ENCODE measurements around the gene NRIP2. TPM values are rescaled to one million over a fixed set of nuclear protein-coding genes. Genes with fewer than 3 reads are reported as not detected.
A peak's percentile ranks its signal among the peaks of the same experiment; 100 is the strongest.

Gene NRIP2
- polyA plus RNA-seq, 1 donor from 2014 or later: not detected

DNA sequence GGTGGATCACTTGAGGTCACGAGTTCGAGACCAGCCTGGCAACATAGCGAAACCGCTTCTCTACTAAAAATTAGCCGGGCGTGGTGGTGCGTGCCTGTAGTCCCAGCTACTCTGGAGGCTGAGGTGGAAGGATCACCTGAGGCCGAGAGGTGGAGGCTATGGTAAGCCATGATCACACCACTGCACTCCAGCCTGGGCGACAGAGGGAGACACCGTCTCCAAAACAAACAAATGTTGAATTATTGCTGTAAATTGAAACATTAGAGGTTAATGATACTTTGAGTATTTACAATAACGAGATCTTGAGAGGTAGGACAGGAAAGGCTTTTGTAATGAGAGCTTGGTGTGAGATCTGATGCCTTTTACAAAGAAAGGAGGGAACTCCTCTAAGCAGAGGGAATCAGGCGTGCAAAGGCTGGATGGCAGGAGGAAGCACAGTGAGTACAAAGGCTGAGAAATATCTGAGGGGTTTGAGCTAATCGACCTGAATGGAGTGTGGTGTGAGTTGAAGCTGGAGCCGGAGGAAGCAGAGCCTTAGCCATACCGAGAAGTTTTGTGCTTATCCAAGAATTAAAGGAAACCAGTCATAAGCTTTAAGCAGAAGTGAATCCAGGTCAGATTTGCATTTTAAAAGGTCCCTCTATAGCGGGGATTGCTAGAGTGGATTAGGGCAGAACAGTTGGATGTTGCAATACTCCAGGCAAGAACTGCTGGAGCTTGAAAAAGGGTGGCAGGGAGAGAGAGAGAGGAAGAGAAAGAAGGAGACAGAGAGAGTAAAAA is 43.3 kb upstream of the NRIP2 start:
- Histone ChIP-seq H3K9me2 (ENCODE audit: insufficient read depth, low read length) (no peaks in the 10 kb centered on the region), H3K9ac (ENCODE audit: low read length) (peak overlapping the region; percentile 85), H3K27ac (ENCODE audit: low read length) (peak overlapping the region; percentile 80), H3K27me3 (ENCODE audit: insufficient read depth, low read depth, low read length) (no peaks in the 10 kb centered on the region), H3K4me3 (ENCODE audit: low read length) (peak overlapping the region; percentile 86), H3K79me2 (replicated peaks; ENCODE audit: insufficient read depth, low read length) (peaks cover 32% of the 10 kb centered on the region), H3K36me3 (ENCODE audit: insufficient read depth, low read length) (no peaks in the 10 kb centered on the region), H3K4me2 (ENCODE audit: low read length) (peak overlapping the region; percentile 74), H3F3A (ENCODE audit: insufficient read depth, low read length, poor library complexity, severe bottlenecking) (no peaks in the 10 kb centered on the region), H2AFZ (ENCODE audit: low read depth, low read length) (peak overlapping the region; percentile 81), H4K20me1 (ENCODE audit: insufficient read depth) (no peaks in the 10 kb centered on the region), H3K9me3 (ENCODE audit: low read length) (no peaks in the 10 kb centered on the region)
- TF ChIP-seq, protein P1, sequence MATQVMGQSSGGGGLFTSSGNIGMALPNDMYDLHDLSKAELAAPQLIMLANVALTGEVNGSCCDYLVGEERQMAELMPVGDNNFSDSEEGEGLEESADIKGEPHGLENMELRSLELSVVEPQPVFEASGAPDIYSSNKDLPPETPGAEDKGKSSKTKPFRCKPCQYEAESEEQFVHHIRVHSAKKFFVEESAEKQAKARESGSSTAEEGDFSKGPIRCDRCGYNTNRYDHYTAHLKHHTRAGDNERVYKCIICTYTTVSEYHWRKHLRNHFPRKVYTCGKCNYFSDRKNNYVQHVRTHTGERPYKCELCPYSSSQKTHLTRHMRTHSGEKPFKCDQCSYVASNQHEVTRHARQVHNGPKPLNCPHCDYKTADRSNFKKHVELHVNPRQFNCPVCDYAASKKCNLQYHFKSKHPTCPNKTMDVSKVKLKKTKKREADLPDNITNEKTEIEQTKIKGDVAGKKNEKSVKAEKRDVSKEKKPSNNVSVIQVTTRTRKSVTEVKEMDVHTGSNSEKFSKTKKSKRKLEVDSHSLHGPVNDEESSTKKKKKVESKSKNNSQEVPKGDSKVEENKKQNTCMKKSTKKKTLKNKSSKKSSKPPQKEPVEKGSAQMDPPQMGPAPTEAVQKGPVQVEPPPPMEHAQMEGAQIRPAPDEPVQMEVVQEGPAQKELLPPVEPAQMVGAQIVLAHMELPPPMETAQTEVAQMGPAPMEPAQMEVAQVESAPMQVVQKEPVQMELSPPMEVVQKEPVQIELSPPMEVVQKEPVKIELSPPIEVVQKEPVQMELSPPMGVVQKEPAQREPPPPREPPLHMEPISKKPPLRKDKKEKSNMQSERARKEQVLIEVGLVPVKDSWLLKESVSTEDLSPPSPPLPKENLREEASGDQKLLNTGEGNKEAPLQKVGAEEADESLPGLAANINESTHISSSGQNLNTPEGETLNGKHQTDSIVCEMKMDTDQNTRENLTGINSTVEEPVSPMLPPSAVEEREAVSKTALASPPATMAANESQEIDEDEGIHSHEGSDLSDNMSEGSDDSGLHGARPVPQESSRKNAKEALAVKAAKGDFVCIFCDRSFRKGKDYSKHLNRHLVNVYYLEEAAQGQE (IDR thresholded peaks at IDR 0.05; ENCODE audit: borderline replicate concordance): no peak
- TF ChIP-seq EP300 (conservative IDR thresholded peaks at IDR 0.05; ENCODE audit: poor library complexity, severe bottlenecking) (no peak), RAD21 (conservative IDR thresholded peaks at IDR 0.05) (no peak), TAF1 (IDR thresholded peaks at IDR 0.05; ENCODE audit: low read depth) (no peak), EZH2 (IDR thresholded peaks at IDR 0.05; ENCODE audit: borderline replicate concordance, insufficient read depth, low read length, poor library complexity, severe bottlenecking) (no peak), MXI1 (conservative IDR thresholded peaks at IDR 0.05; ENCODE audit: poor library complexity, severe bottlenecking) (no peak), SMC3 (conservative IDR thresholded peaks at IDR 0.05; ENCODE audit: poor library complexity) (no peak), POLR2AphosphoS5 (IDR thresholded peaks at IDR 0.05) (no peak)
- TF ChIP-seq, protein P2, sequence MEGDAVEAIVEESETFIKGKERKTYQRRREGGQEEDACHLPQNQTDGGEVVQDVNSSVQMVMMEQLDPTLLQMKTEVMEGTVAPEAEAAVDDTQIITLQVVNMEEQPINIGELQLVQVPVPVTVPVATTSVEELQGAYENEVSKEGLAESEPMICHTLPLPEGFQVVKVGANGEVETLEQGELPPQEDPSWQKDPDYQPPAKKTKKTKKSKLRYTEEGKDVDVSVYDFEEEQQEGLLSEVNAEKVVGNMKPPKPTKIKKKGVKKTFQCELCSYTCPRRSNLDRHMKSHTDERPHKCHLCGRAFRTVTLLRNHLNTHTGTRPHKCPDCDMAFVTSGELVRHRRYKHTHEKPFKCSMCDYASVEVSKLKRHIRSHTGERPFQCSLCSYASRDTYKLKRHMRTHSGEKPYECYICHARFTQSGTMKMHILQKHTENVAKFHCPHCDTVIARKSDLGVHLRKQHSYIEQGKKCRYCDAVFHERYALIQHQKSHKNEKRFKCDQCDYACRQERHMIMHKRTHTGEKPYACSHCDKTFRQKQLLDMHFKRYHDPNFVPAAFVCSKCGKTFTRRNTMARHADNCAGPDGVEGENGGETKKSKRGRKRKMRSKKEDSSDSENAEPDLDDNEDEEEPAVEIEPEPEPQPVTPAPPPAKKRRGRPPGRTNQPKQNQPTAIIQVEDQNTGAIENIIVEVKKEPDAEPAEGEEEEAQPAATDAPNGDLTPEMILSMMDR (IDR thresholded peaks at IDR 0.05; ENCODE audit: poor library complexity, severe bottlenecking): no peak

DNA sequence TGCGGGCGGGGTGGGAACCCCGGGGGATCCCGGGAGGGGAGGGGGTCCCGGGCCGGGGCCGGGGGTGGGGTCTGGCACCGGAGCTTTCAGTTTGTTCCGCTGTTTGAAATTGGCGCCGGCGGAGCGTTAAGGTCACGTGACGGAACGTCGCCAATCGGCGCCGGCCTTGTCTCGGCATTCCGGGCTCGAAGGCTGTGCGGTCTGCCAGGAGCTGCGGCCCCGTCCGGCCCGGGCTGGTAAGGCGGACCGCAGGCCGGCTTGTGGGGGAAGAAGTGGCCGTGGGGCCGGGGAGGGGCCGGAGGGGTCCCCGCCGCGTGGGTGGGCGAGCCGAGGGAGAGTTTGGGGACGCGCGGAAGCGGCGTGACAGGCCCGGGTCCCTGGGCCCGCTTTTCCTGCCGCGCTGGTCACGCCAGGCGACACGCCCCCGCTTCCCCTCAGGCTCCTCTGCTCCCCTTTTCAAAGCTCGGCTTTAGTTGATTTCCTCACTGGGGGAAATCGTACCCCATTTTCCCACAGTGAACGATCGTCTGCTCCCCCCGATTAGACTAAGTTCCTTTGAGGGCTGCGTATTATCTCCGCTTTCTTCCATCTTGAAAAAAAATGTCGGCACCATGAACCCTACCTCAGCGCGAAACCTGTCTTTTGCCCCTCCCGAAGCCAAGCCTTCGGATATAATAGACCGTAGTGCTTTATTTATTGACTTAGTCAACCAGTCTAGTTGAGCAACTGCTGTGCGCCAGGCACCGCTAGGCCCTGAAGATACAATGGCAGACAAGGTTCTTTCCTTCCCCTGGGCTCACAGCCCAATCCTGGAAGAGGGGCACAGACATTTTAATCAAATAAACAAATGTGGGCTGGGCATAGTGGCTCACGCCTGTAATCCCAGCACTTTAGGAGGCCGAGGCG is 42.5 kb upstream of the NRIP2 start, which contains the start of the genes FOXM1 and RHNO1:
Gene FOXM1 (minus strand): TSS at position 128 of the 906 bp plus-strand sequence. CDS start 2,696 bp downstream, outside the sequence.
Gene RHNO1 (plus strand): TSS at position 177 of the 906 bp plus-strand sequence. CDS start 8,144 bp downstream, outside the sequence.
- no peaks in the 10 kb centered on the region for H3K9me3 ChIP-seq (ENCODE audit: low read length)
- peak within 1 kb of the TSS; percentile 80 for H3K27ac ChIP-seq (ENCODE audit: low read length)
- H3K9ac ChIP-seq (ENCODE audit: low read length): peak within 1 kb of the TSS; percentile 85
- peak within 1 kb of the TSS; percentile 74 for H3K4me2 ChIP-seq (ENCODE audit: low read length)
- no peaks in the 10 kb centered on the region for H4K20me1 ChIP-seq (ENCODE audit: insufficient read depth)
- H3K79me2 ChIP-seq (replicated peaks; ENCODE audit: insufficient read depth, low read length): peaks cover 32% of the 10 kb centered on the region
- H3K4me3 ChIP-seq (ENCODE audit: low read length): peak within 1 kb of the TSS; percentile 86
- no peaks in the 10 kb centered on the region for H3K27me3 ChIP-seq (ENCODE audit: insufficient read depth, low read depth, low read length)
- no peaks in the 10 kb centered on the region for H3K36me3 ChIP-seq (ENCODE audit: insufficient read depth, low read length)
- H3K9me2 ChIP-seq (ENCODE audit: insufficient read depth, low read length): no peaks in the 10 kb centered on the region
- H2AFZ ChIP-seq (ENCODE audit: low read depth, low read length): peak within 1 kb of the TSS; percentile 81
- H3F3A ChIP-seq (ENCODE audit: insufficient read depth, low read length, poor library complexity, severe bottlenecking): no peaks in the 10 kb centered on the region
- TF ChIP-seq EZH2 (IDR thresholded peaks at IDR 0.05; ENCODE audit: borderline replicate concordance, insufficient read depth, low read length, poor library complexity, severe bottlenecking) (no peak), MXI1 (conservative IDR thresholded peaks at IDR 0.05; ENCODE audit: poor library complexity, severe bottlenecking) (peak; percentile 82), POLR2AphosphoS5 (IDR thresholded peaks at IDR 0.05) (peak; percentile 96), SMC3 (conservative IDR thresholded peaks at IDR 0.05; ENCODE audit: poor library complexity) (peak; percentile 11), RAD21 (conservative IDR thresholded peaks at IDR 0.05) (peak; percentile 14), EP300 (conservative IDR thresholded peaks at IDR 0.05; ENCODE audit: poor library complexity, severe bottlenecking) (peak; percentile 15), TAF1 (IDR thresholded peaks at IDR 0.05; ENCODE audit: low read depth) (peak; percentile 36)
- TF ChIP-seq, protein P1 (IDR thresholded peaks at IDR 0.05; ENCODE audit: borderline replicate concordance): peak; percentile 79
- TF ChIP-seq, protein P2 (IDR thresholded peaks at IDR 0.05; ENCODE audit: poor library complexity, severe bottlenecking): no peak
